Measurements from ENCODE around the gene TGFB1.

GRCh38 chr19:41303954-41304353, 49.8 kb downstream of the TGFB1 start:
- TF ChIP-seq CTCF (IDR thresholded peaks at IDR 0.05) (no peak), POLR2A (IDR thresholded peaks at IDR 0.05) (no peak), POLR2AphosphoS5 (IDR thresholded peaks at IDR 0.05) (no peak)
